HepG2 (cell line): ENCODE measurements around the gene GKN1. TPM values are rescaled to one million over a fixed set of nuclear protein-coding genes. Genes with fewer than 3 reads are reported as not detected.

Experiments
- ASH2L ChIP-seq: fragments of 300-600, 200-600 bp; sonication (generic); IDR thresholded peaks from 2 replicates; pipeline ENCODE4 v1.7.0; 2017; ENCODE audit warnings: low read depth, mild to moderate bottlenecking, moderate library complexity, mixed read lengths, low read length; ENCODE audit not compliant: insufficient read length
- CREB1 ChIP-seq, 2 experiments: fragments of 450-650 bp in 1 of 2; IDR thresholded peaks; 2 replicates each; pipeline ENCODE4 v1.6.1; 2016 to 2017; ENCODE audit warnings: control low read depth in 1 of 2, mild to moderate bottlenecking in 1 of 2, missing compliant biosample characterization in 1 of 2, missing genetic modification characterization in 1 of 2
- CTCF ChIP-seq: sonication (generic); formaldehyde crosslinking; IDR thresholded peaks from 2 replicates; pipeline ENCODE4 v1.5.0; 2020; ENCODE audit warnings: mild to moderate bottlenecking, missing genetic modification reagents, moderate library complexity
- FOXK1 ChIP-seq: sonication (generic); formaldehyde crosslinking; IDR thresholded peaks from 2 replicates; pipeline ENCODE4 v1.4.0; 2020; ENCODE audit warnings: low read depth, missing genetic modification reagents, borderline replicate concordance
- MAFG ChIP-seq: sonication (generic); formaldehyde crosslinking; IDR thresholded peaks from 2 replicates; pipeline ENCODE4 v1.5.1; 2020; ENCODE audit warnings: mild to moderate bottlenecking, missing genetic modification reagents
- NR2C2 ChIP-seq: sonication (generic); formaldehyde crosslinking; IDR thresholded peaks from 2 replicates; pipeline ENCODE4 v1.4.0; 2020; ENCODE audit warnings: missing genetic modification reagents, mild to moderate bottlenecking, moderate library complexity, borderline replicate concordance
- POLR2AphosphoS5 ChIP-seq: IDR thresholded peaks from 2 replicates; pipeline ENCODE4 v1.6.1; 2012; ENCODE audit warnings: low read depth, low read length
- TCF7 ChIP-seq: sonication (generic); IDR thresholded peaks from 2 replicates; pipeline ENCODE4 v1.6.1; 2016; ENCODE audit warnings: antibody characterized with exemption, low read depth
- THYN1 ChIP-seq: sonication (generic); formaldehyde crosslinking; IDR thresholded peaks from 2 replicates; pipeline ENCODE4 v1.8.1; 2023; ENCODE audit warnings: low read depth, mild to moderate bottlenecking, moderate library complexity, missing genetic modification reagents, borderline replicate concordance
- ZBTB33 ChIP-seq: sonication (generic); formaldehyde crosslinking; IDR thresholded peaks from 2 replicates; pipeline ENCODE4 v1.4.0; 2020; ENCODE audit warnings: missing genetic modification reagents
- ZFX ChIP-seq: sonication (generic); formaldehyde crosslinking; IDR thresholded peaks from 2 replicates; pipeline ENCODE4 v1.4.0; 2020; ENCODE audit warnings: mild to moderate bottlenecking, low read depth, missing genetic modification reagents, moderate library complexity
- ZNF274 ChIP-seq: sonication (generic); formaldehyde crosslinking; IDR thresholded peaks from 2 replicates; pipeline ENCODE4 v1.5.1; 2020; ENCODE audit warnings: mild to moderate bottlenecking, missing genetic modification reagents
- ZNF354B ChIP-seq: sonication (generic); formaldehyde crosslinking; IDR thresholded peaks from 2 replicates; pipeline ENCODE4 v1.8.0; 2022; ENCODE audit warnings: mild to moderate bottlenecking, missing genetic modification reagents
- ZNF646 ChIP-seq: sonication (generic); formaldehyde crosslinking; IDR thresholded peaks from 2 replicates; pipeline ENCODE4 v1.9.0; 2021; ENCODE audit warnings: mild to moderate bottlenecking, missing genetic modification reagents
- ZNF674 ChIP-seq: sonication (generic); formaldehyde crosslinking; IDR thresholded peaks from 2 replicates; pipeline ENCODE4 v1.5.0; 2020; ENCODE audit warnings: low read depth, mild to moderate bottlenecking, missing genetic modification reagents
- ZNF737 ChIP-seq: sonication (generic); formaldehyde crosslinking; IDR thresholded peaks from 2 replicates; pipeline ENCODE4 v1.5.0; 2020; ENCODE audit warnings: missing genetic modification reagents, mild to moderate bottlenecking, borderline replicate concordance
- polyA plus RNA-seq, 8 experiments: library from polyadenylated mRNA; depleted of rRNA in 3 of 8; stranded (reverse) in 7 of 8; unstranded in 1 of 8; fragments of >200 nt; fragmentation: Illumina TruSeq in 4 of 8; extraction: Trizol in 4 of 8; gene quantifications; 2 replicates each; pipeline versions ENCODE4 v1.2.1 to v1.2.3, GENCODE V29; 2011 to 2016; ENCODE audit warnings: low read depth in 4 of 8, missing spikeins in 1 of 8, mixed read lengths in 1 of 8; ENCODE audit not compliant: insufficient read depth in 1 of 8
- total RNA-seq, 5 experiments: library from RNA; depleted of rRNA; stranded (reverse); fragments of >200 nt; fragmentation: Illumina TruSeq; extraction: Trizol; gene quantifications; 2 replicates each; pipeline ENCODE4 v1.2.3, GENCODE V29; 2016; ENCODE audit warnings: low read depth in 1 of 5
- TF ChIP-seq, protein P1 (sequence below), 2 experiments: sonication (generic) in 1 of 2; formaldehyde crosslinking in 1 of 2; IDR thresholded peaks; 2 replicates each; pipeline versions ENCODE4 v1.5.1 to v1.6.1; 2011 to 2020; ENCODE audit warnings: borderline replicate concordance in 1 of 2, low read depth in 1 of 2, low read length in 1 of 2, mild to moderate bottlenecking in 1 of 2, missing genetic modification reagents in 1 of 2, moderate library complexity in 1 of 2

Gene GKN1
- total and polyA plus RNA-seq, 2 of the 13 experiments (the other 11 are each of a cell fraction or from before 2014, with no cell fraction given), result not detected

- TF ChIP-seq, protein P1, sequence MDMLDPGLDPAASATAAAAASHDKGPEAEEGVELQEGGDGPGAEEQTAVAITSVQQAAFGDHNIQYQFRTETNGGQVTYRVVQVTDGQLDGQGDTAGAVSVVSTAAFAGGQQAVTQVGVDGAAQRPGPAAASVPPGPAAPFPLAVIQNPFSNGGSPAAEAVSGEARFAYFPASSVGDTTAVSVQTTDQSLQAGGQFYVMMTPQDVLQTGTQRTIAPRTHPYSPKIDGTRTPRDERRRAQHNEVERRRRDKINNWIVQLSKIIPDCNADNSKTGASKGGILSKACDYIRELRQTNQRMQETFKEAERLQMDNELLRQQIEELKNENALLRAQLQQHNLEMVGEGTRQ (IDR thresholded peaks at IDR 0.05; ENCODE audit: low read depth, low read length), result no peak
- TF ChIP-seq, protein P1 (CRISPR knock-in tag; IDR thresholded peaks at IDR 0.05; ENCODE audit: borderline replicate concordance), result no peak
- TF ChIP-seq THYN1 (no peak), ZNF354B (CRISPR knock-in tag) (no peak), POLR2AphosphoS5 (no peak), ZBTB33 (CRISPR knock-in tag) (peak; percentile 54; the same call in 1 of the 2 replicates), TCF7 (no peak), ZNF646 (CRISPR knock-in tag) (no peak), CTCF (CRISPR knock-in tag) (peak; percentile 92), ZNF737 (no peak), CREB1 (IDR thresholded peaks at IDR 0.05) (no peak), CREB1 (CRISPR knock-in tag; IDR thresholded peaks at IDR 0.05) (no peak), ZFX (CRISPR knock-in tag) (no peak), MAFG (CRISPR knock-in tag) (no peak), ASH2L (peak; percentile 22), ZNF274 (CRISPR knock-in tag) (no peak), NR2C2 (CRISPR knock-in tag) (no peak), FOXK1 (CRISPR knock-in tag) (no peak), ZNF674 (CRISPR knock-in tag) (no peak)
Measured at GRCh38 chr2:69026026-69026425, 51.6 kb downstream of the GKN1 start (continued).
